ENCODE measurements around the gene DBI.

- TF ChIP-seq CTCF (conservative IDR thresholded peaks at IDR 0.05; ENCODE audit: low read depth in 2 of 2) (no peak), EZH2 (IDR thresholded peaks at IDR 0.05; ENCODE audit: low read depth, unreplicated experiment) (no peak), JUNB (IDR thresholded peaks at IDR 0.05; ENCODE audit: unreplicated experiment) (no peak), REST (IDR thresholded peaks at IDR 0.05; ENCODE audit: unreplicated experiment) (no peak), EZH2phosphoT487 (IDR thresholded peaks at IDR 0.05; ENCODE audit: unreplicated experiment) (no peak), POLR2AphosphoS5 (IDR thresholded peaks at IDR 0.05; ENCODE audit: low read depth) (no peak)
Measured at GRCh38 chr2:119421741-119422140, 55.0 kb downstream of the DBI start.

Measured in GM23338 (cell line).